ENCODE results near the gene CNGA4.
"Not testable (repeated sequence)": the region's sequence is repeated elsewhere in the genome, so short reads cannot be mapped to it uniquely, and the experiment has no call there.

The CNGA4 gene

DNA sequence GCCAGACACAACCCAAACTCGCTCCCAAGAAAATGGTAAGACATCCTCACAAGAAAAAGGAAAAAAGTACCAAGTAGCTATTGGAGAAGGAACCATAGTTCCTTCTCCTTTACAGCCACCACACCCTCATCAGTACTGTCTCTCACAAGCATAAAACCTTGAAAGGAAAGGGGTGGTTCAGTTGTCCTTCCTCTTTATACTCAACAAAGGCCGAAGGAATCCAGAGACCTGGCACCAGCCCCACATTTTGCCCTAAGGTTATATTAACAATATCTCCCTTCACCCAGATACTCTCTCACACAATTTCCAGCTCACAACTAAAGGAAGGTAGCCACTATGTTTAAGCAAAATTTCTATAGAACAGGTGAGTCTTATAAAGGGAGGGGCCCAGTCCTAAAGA, 13.0 kb upstream of the CNGA4 start:
- no peak for DNase-seq

DNA sequence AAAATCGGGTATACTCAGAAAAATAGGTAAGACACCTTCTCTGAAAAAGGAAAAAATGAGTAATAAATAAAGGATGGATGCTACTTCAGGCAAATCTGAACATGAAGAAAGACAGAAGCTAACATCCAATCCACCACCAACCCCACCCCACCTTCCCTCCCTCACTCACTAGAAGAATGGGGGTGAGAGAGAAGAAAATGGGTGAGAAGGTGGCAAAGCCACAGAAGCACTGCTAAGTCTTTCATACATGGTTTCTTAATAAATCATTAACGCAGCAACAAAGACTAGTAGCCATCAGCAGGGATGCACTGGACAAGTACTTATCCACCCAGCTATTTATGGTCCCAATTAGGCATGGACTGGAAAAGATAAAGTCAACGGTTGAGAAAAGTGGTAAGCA, 10.4 kb upstream of the CNGA4 start:
- no peak for DNase-seq

GRCh38 chr11:6229911-6230310, 9.0 kb upstream of the CNGA4 start:
- DNase-seq, result no peak

DNA sequence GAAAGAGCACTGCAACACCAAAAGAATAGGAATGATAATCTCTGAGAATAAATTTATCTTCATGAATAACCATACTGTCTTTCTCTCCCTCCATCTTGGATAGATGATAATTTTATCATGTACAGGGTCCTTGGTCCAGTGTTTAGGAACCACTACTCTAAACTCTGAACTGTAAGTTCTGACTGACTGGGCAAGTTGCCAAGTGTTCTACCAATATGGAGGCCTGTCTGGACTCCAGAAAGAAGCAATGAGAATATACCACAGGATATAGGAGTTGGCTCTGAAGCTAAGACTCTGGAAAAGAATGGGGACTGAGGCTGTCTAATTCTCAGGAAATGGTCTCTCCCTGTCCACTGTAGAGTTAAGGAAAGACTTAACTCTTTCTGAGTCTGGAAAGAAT, 6.0 kb upstream of the CNGA4 start:
- no peak for DNase-seq

DNA sequence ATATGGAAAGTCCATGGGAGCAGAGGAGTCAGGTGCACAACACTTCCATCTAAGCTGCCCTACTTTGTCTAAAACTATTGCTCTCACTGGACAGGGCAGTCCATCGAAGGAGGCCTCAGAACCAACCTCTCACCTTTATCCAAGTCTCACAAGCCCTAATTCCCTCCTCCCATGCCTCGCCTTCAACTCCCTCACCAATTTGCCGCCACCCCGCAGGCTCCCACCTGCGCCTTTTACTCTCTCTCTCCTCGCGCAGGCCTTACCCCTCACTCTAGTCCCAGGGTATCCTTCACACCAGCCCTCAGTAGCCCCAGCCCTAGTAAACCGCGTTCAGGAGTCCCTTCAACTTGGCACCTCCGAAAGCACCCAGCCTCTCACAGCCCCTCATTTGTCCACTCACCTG, 4.9 kb upstream of the CNGA4 start:
- DNase-seq, result no peak

DNA sequence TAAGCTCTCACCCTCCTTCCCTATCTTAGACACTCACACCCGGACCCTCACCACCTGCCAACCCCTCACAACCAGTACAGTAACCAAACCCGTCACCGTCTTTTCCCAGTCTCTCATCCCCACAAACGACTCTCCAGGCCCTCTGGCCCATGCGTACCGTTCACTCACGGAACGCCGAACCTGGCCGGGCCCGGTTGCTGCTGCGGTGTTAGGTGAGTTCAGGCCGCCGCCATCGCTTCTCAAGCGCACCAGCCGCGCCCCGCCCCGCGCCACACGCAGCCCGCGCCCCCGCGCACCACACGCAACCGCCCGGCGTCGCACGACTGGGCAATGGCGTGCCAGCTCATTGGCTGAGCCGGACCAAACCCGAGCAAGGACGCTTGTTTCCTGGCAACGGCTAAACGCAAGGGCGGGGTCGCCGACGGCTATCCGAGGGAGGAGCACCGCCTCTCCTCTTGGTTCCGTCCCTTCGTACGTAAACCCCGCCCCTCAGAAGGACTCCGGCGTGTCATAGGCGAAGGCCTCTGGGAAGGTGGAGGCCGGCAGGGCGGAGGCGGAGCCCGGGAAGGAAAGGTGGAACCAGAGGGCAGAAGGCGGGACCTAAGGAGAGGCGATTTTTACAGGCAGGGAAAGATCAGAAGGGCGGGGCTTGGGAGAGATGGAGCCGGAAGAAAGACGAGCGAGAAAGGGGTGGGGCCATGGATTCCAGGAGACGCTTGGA, 4.3 kb upstream of the CNGA4 start, which contains the start of gene FHIP1B:
TSS of gene FHIP1B (minus strand) at position 250 of the 721 bp plus-strand sequence. CDS start 10,120 bp downstream, outside the sequence.
- peak; percentile 96 for DNase-seq

GRCh38 chr11:6237266-6237665, 1.6 kb upstream of the CNGA4 start:
- DNase-seq, result no peak

GRCh38 chr11:6237761-6238302, 1.1 kb upstream of the CNGA4 start:
- DNase-seq, result no peak

- no peak for DNase-seq
These were observed 1.2 kb downstream of the CNGA4 start for GRCh38 chr11:6240139-6240538.

DNA sequence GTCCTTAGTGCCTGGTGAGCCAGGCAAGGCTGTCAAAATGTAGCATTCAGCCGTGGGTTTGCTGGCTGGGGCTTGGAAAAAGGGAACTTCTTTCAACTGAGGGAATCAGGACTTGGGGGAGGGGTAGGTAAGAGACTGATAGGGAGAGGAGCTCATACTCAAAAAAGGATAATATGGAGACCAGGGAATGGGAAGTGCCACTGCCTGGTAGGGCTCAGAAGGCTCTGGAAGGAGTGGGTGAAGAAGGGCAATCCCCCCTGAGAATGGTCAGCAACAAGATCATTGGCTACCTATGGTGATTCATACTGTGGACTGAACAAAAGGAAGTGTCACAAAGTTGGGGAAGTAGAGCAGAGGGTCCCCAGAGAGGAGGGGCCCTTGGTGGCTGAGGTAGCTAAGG, 1.9 kb downstream of the CNGA4 start:
- DNase-seq, result no peak

DNA sequence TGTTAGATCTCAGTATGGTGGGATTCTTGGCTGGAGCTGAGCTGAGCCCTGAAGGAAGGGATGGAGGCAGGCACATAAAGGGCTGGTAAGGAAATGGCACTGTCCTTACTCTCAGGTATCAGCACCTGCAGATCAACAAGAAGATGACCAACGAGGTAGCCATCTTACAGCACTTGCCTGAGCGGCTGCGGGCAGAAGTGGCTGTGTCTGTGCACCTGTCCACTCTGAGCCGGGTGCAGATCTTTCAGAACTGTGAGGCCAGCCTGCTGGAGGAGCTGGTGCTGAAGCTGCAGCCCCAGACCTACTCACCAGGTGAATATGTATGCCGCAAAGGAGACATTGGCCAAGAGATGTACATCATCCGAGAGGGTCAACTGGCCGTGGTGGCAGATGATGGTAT, 2.4 kb downstream of the CNGA4 start:
- no peak for DNase-seq

DNA sequence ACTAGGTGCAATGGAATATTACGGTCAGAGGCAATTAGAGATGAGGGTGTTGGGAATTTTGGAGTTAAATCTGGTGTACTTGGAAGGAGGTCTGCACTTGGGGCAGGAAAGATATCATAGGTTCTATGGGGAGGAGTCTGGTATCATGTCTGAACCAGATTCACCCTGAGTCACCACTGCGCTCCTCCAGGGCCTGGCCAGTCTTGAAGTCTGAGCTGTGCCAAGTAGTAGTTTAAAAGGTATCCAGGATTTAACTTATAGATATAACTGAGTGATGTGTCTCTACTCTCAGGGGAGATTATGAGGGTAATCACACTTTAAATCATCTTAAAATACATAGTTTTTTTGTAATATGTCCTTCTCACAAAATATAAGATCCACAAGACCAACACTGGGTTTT, 6.6 kb downstream of the CNGA4 start:
- no peak for DNase-seq

DNA sequence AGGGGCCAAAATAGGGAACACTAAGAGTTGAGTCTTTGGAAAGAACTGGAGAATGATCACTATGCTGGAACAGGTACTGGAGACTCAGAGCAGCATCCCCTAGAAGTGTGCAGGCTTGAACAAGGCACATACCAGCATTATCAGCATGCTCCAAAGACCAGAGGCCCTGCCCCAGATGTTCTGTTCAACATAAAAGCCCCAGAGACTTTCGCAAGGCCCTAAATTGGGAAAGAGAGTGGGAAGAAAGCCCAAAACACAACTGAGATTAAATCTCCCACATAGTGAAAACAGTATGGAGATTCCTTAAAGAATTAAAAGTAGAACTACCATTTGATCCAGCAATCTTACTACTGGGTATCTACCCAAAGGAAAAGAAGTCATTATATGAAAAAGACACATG, 9.4 kb downstream of the CNGA4 start:
- DNase-seq, result no peak

- DNase-seq, result not testable (repeated sequence)
These were observed 10.0 kb downstream of the CNGA4 start for GRCh38 chr11:6248897-6249296.

- DNase-seq, result no peak
These were observed 11.1 kb downstream of the CNGA4 start for GRCh38 chr11:6249770-6250555.

DNA sequence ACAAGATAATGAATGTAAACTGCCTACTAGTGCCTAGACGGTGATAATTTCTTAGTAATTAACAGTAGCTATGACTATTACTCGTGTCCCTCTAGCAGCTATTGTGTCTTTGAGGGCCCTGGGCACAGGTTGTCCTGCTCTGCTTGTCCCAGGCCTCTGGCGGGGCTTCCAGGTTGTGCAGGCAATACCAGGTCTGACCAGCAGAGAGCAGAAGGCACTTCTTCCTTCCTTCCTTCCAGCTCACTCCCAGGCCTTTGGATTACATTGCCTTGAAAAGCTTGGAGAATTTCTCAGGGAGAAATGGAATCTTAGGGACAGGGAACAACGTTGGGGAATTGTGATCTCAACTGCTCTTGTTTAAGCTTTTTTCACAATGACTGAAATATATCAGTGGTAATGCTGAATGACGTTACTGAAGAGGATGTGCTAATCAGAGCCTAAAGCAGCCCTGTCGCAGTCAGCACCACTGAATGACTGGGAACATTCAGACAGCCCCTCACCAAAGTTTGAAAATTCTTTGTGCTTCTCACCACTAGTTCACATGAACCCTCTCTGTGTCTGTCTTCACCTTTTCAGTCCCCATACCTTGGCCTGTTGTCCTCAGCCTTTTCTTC, 12.3 kb downstream of the CNGA4 start:
- DNase-seq, result peak; percentile 40

DNA sequence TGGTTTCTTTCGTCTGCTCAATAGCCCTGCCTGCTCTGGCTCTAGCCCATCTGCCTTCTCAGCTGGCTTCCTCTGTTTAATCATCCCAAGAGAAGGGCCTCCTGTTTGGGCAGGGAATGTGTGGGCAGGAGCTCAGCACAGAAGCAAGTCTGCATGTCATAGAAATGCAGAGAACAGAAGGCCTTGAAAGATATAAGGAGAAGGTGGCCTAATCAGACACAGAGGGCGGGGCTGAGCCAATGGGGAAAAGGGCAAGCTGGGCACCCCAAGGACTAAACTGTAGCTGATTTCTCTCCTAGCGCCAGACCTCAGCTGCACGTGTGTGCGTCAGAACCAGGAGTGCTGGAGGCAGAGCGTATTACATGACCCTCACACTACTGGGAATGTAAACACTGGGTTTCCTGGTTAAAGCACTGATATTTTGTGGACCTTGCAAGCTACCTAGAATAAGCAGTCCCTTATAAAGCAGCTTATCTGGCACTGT, 13.1 kb downstream of the CNGA4 start:
- no peak for DNase-seq

- DNase-seq, result no peak
These were observed 14.3 kb downstream of the CNGA4 start for GRCh38 chr11:6253197-6253596.

GRCh38 chr11:6258141-6258540, 19.3 kb downstream of the CNGA4 start:
- DNase-seq, result no peak

DNA sequence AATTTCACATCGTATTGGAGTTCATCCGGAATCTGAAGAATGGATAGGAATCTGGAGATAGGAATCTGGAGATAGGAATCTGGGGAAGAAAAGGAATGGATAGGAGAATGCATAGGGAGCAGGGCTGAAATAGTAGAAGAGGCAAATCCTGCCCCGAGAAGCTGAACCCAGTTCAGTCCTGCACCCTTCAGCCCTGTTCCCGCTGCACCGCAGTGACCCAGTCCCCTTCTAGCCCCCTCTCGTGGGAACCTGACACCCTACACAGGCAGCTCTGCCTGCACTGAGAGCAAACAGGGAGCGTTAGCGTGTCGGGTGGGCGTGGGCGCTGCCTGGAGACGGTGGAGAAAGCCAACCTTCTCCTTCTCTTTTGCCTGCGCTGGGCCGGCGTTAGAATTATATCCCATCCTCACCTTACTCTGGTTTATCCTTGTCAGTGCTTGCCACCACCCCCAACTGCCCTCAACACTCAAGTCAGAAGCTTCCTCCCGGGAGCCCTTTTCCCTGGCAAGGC, 19.7 kb downstream of the CNGA4 start:
- DNase-seq, result no peak

GRCh38 chr11:6260207-6260726, 21.4 kb downstream of the CNGA4 start:
- no peak for DNase-seq

DNA sequence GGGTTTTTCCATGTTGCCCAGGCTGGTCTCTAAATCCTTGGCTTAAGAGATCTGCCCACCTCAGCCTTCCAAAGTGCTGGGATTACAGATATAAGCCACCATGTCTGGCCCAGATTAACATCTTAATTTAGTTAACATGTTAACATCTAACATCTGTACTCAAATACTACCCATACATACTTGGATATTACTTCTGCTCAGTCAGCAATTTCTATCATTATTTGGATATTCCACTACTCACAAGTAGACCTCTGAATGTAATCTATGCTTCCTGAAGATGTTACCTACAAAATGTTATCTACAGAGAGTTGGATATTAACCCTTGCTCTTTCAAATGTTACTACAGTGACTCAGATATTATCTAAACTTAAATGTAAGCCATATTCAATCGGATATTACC, 24.8 kb downstream of the CNGA4 start:
- DNase-seq, result no peak

DNA sequence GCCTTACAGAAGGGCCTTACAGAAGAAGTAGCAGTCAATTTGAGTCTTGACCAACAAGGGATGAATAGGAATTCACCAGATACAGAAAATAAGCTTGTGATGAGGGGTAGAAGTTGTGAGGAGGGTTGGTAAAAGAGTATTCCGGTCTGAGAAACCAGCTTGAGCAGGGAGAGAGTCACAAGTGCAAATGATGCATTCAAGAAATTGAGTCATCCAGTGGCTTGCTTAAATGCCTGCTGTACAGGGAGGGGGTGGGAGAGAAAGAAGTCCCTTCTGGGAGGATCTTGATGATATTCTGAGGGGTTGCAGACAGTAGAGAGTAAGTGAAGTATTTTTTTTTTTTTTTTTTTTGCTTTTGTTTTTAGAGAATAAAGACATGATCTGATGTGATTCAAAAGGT, 29.9 kb downstream of the CNGA4 start:
- no peak for DNase-seq

Data from T-helper 9 cell (primary cell).